Colonic mucosa (tissue), 4 donors: ENCODE results near the gene MEIS2. TPM values are rescaled to one million over a fixed set of nuclear protein-coding genes. Genes with fewer than 3 reads are reported as not detected.

ENCODE experiments used
- DNase-seq: peaks from one replicate; pipeline ENCODE4 v3.0.0-alpha.2; 2020
- H3K27ac ChIP-seq: fragments of 200-600 bp; one replicate; pipeline ENCODE4 v1.8.0; 2021
- H3K27me3 ChIP-seq: fragments of 200-600 bp; one replicate; pipeline ENCODE4 v1.8.0; 2021
- H3K36me3 ChIP-seq: fragments of 200-600 bp; one replicate; pipeline ENCODE4 v1.8.0; 2021
- H3K4me1 ChIP-seq: fragments of 200-600 bp; one replicate; pipeline ENCODE4 v1.8.0; 2021; ENCODE audit warnings: mild to moderate bottlenecking
- H3K4me3 ChIP-seq: fragments of 200-600 bp; one replicate; pipeline ENCODE4 v1.8.0; 2021
- H3K9ac ChIP-seq, 2 donors: one replicate each; pipeline ENCODE4 v1.7.0; 2013; ENCODE audit warnings: control low read depth in 2 of 2, low read depth in 2 of 2, low read length in 2 of 2
- H3K9me3 ChIP-seq: fragments of 200-600 bp; one replicate; pipeline ENCODE4 v1.8.0; 2021
- CTCF ChIP-seq: fragments of 200-600 bp; IDR thresholded peaks from one replicate; pipeline ENCODE4 v1.8.0; 2022; ENCODE audit warnings: antibody characterized with exemption, mild to moderate bottlenecking
- intact Hi-C: fragments of 100-400 bp; cut with DNase I; formaldehyde crosslinking; loops from one replicate; pipeline ENCODE4 v1.14.1; 2022
- total RNA-seq, 2 donors: library from RNA; stranded (reverse); fragmentation: NEBNext Ultra II Directional in 1 of 2; extraction: Animal tissue kit (Norgen Biotek cat#: 25700) in 1 of 2; gene quantifications; one replicate each; pipeline ENCODE4 v1.2.1, GENCODE V29; 2021
- donor health status: healthy.
- donor health status: DM: no; HTN: no; CAD: no.
- donor health status: DM: no; HTN: no; CAD: no.

Gene MEIS2
- total RNA-seq, 2 donors from 2014 or later: 1.7 to 7.6 TPM

- no peak for TF ChIP-seq CTCF
- intact Hi-C loops: no loop called here
- Histone ChIP-seq H3K4me1 (no peaks in the 10 kb centered on the region), H3K36me3 (no peaks in the 10 kb centered on the region), H3K9me3 (no peaks in the 10 kb centered on the region), H3K9ac (no peak overlapping the region), H3K27me3 (no peaks in the 10 kb centered on the region), H3K27ac (no peak overlapping the region), H3K4me3 (no peak overlapping the region)
- no peak for DNase-seq
Observed at GRCh38 chr15:37058316-37058985, 41.9 kb downstream of the MEIS2 start.

DNA sequence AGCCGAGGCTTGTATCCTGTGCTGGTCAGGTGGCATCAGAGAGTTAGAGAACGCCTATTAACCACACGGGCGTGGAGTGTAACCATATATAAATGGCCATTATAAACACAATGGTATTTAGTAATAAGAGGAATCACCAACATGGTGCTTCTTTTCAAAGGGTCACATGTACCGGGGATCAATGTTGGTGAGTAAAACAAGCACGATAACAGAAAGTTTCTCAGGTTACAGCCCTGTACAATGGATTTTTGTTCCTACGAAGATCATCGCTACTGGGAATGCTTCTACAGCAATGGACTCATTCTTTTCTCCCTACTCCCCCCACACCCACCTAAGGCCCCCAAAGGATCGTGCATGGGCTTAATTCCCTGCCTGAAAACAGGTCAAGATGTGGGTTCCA is 42.5 kb downstream of the MEIS2 start:
- intact Hi-C loops: no loop called here
- no peaks in the 10 kb centered on the region for H3K27me3 ChIP-seq
- no peaks in the 10 kb centered on the region for H3K36me3 ChIP-seq
- TF ChIP-seq CTCF: no peak
- H3K9me3 ChIP-seq: no peaks in the 10 kb centered on the region
- DNase-seq: no peak
- H3K4me3 ChIP-seq: no peak overlapping the region
- no peak overlapping the region for H3K9ac ChIP-seq
- H3K27ac ChIP-seq: no peak overlapping the region
- no peaks in the 10 kb centered on the region for H3K4me1 ChIP-seq

- H3K27ac ChIP-seq: no peak overlapping the region
- H3K9me3 ChIP-seq: no peaks in the 10 kb centered on the region
- no peaks in the 10 kb centered on the region for H3K36me3 ChIP-seq
- intact Hi-C loops: no loop called here
- DNase-seq: no peak
- no peaks in the 10 kb centered on the region for H3K27me3 ChIP-seq
- TF ChIP-seq CTCF: no peak
- no peak overlapping the region for H3K4me3 ChIP-seq
- no peaks in the 10 kb centered on the region for H3K4me1 ChIP-seq
- no peak overlapping the region for H3K9ac ChIP-seq
Observed at GRCh38 chr15:37057256-37057655, 43.1 kb downstream of the MEIS2 start.

- intact Hi-C loops: no loop called here
- Histone ChIP-seq H3K4me3 (no peak overlapping the region), H3K9ac (no peak overlapping the region), H3K9me3 (no peaks in the 10 kb centered on the region), H3K36me3 (no peaks in the 10 kb centered on the region), H3K27me3 (no peaks in the 10 kb centered on the region), H3K4me1 (no peaks in the 10 kb centered on the region), H3K27ac (no peak overlapping the region)
- no peak for TF ChIP-seq CTCF
- no peak for DNase-seq
Observed at GRCh38 chr15:37056177-37057121, 43.9 kb downstream of the MEIS2 start.

DNA sequence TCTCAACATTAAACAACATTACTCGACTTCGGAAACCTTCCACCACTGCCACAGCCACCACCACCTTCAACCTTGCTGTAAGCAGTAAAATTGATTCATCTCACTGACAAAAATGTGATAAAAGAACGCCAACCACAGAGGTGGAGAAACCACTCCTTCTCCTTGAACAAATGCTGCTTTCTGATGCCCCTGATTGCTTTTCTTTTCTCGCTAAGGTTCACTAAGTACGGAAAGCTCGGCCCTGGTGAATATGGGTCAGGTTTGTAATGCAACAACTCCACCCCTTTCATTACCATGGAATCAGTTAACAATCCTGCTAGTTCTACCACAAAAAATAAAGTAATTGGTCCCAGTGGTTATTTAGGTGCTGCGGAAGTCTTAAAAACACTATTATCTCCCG is 44.9 kb downstream of the MEIS2 start:
- H3K27ac ChIP-seq: no peak overlapping the region
- no peak overlapping the region for H3K4me3 ChIP-seq
- no peak for DNase-seq
- no peak for TF ChIP-seq CTCF
- H3K4me1 ChIP-seq: no peaks in the 10 kb centered on the region
- H3K9me3 ChIP-seq: no peaks in the 10 kb centered on the region
- H3K36me3 ChIP-seq: no peaks in the 10 kb centered on the region
- H3K9ac ChIP-seq: no peak overlapping the region
- intact Hi-C loops: no loop called here
- no peaks in the 10 kb centered on the region for H3K27me3 ChIP-seq
